HG02943 (cell line): Measurements from ENCODE around the gene KIF2B.
"Not testable (repeated sequence)": the region's sequence is repeated elsewhere in the genome, so short reads cannot be mapped to it uniquely, and the experiment has no call there.

Experiments
- ATAC-seq: cut with Tn5 transposase; IDR thresholded peaks from one replicate; pipeline ENCODE4 v1.9.1; 2021; ENCODE audit warnings: mild to moderate bottlenecking, low read depth, moderate library complexity; ENCODE audit not compliant: unreplicated experiment

Gene KIF2B, protein sequence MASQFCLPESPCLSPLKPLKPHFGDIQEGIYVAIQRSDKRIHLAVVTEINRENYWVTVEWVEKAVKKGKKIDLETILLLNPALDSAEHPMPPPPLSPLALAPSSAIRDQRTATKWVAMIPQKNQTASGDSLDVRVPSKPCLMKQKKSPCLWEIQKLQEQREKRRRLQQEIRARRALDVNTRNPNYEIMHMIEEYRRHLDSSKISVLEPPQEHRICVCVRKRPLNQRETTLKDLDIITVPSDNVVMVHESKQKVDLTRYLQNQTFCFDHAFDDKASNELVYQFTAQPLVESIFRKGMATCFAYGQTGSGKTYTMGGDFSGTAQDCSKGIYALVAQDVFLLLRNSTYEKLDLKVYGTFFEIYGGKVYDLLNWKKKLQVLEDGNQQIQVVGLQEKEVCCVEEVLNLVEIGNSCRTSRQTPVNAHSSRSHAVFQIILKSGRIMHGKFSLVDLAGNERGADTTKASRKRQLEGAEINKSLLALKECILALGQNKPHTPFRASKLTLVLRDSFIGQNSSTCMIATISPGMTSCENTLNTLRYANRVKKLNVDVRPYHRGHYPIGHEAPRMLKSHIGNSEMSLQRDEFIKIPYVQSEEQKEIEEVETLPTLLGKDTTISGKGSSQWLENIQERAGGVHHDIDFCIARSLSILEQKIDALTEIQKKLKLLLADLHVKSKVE

DNA sequence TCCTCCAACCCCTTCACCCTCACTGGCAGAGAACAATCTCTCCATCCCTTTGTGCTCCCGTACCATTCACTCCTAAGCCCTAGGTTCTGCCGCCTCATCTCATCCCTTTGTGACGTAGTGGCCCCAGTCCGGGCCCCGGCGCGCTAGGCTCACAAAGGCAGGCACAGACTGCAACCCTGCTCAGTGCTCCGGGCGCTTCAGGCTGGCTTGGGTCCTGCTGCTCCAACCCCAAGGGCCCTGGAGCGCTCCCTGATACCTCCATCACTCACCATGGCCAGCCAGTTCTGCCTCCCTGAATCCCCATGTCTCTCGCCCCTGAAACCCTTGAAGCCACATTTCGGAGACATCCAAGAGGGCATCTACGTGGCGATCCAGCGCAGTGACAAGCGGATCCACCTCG, at the start of gene KIF2B:
TSS of gene KIF2B (plus strand) at position 164 of the 400 bp plus-strand sequence. CDS start at position 271, 107 bp downstream.
- ATAC-seq = no peak

DNA sequence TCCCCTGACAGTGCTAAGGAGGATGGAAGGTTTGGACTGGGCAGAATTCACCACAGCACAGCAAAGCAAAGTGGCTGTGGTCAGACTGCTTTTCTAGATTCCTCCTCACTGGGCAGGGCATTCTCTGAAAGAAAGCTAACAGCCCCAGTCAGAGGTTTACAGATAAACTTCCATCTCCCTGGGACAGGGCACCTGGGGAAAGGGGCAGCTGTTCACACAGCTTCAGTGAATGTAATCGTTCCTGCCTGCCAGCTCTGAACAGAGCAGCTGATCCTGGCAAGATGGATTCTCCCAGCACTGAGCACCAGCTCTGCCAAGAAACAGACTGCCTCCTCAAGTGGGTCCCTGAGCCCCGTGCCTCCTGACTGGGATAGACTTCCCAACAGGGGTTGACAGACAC, 42.4 kb upstream of the KIF2B start:
- ATAC-seq = no peak

DNA sequence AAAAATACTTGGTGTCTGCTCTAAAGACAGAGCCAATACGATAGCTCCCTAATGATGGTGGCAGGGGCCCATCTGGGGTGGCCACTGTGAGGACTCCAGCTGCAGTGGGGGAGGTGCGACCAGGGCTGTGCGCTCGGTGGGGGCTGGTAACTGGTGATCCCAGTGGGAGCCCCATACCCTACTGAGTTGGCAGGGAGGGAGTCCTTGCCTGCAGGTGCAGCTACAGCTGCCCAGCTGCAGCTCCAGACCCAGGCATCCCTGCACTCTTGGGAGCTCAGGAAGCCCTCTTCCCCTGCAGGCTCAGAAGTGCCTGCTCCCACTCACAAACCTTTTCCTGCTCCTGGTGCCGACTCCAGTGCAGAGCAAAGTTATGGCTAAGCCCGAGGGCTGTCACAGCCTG, 31.2 kb upstream of the KIF2B start:
- no peak for ATAC-seq

DNA sequence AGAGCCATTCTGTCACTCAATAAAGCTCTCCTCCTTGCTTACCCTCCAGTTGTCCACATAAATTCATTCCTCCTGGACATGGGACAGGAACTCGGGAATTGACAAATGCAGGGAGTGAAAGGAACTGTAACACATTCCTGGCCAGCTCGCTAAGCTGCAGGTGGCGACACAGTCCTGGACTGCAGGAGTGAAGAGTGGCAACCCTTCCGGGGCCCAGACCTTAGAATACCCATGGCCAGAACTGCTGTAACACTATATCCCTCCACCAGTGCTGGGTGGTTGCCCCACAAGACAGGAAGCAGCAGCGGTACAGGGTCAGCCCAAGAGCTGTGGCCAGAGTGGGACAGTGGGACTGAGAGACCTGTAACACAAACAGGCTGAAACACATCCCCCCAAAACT, 30.3 kb upstream of the KIF2B start:
- no peak for ATAC-seq

DNA sequence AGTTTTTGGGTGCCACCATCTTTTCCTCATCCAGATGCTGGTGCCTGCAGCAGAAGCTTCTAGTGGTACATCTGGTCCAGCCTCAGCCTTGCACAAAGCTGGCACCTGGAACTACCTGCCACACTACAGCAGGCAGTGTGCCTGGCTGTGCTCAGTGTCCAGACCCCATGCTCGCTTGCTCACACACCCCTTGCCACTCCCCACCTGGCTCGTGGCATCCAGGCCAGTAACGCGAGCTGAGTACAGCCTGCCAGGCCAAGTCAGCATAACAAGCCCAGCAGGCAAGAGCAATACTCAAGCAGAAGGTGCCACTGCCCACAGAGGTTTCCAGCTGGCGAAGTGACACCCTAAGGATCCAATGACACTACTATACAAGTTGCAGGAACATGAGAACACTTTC, 29.7 kb upstream of the KIF2B start:
- no peak for ATAC-seq

DNA sequence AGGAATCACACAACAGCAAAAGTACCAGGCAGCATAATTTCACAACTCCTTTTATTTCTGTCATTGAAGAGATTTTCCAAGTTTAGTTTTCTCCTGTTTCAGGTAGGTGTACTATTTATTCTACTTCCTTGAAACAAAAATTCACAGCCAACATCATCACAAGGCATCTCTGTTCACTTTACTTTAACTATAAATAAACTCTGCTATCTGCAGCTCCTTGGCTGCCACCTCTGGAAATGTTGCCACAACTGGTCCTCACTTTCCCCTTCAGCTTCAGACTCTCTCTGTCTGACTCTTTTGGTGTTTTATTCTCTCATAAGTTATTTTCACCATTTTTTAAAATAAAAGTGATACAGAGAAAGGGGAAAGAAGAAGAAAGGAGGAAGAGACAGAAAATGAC, 27.9 kb upstream of the KIF2B start:
- no peak for ATAC-seq

DNA sequence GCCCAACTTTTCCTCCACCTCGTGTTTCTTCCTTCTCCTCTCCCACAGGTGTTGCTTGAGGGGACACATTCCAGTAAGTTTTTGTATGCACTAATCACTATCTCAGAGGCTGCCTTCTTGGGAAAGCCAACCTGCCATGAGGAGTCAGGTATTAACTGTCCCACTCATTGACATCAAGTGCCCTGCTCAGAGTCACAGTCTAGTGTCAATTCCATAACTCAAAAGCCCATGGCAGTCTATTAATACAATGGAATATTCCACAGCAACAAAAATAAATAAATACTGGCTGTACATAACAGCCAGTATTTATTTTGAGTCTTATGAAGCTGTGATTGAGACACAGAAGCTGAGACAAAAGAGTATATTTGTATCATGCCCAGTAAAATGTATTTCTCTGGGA, 26.1 kb upstream of the KIF2B start:
- no peak for ATAC-seq

DNA sequence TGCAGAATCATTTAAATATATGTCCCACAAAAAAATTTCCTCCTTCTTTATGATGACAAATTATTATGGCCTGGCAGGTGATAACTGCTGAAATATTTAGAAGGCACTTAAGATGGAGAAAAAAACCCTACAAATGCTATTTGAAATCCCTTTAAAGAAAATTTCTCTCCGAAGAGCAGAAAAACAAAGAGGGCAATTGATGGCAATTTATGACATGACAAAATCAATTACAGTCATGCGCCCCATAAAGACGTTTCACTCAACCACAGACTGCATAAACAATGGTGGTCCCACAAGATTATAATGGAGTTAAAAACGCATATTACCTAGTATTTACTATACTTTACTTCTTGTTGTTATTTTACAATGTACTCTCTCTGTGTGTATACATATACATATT, 25.2 kb upstream of the KIF2B start:
- ATAC-seq = no peak

DNA sequence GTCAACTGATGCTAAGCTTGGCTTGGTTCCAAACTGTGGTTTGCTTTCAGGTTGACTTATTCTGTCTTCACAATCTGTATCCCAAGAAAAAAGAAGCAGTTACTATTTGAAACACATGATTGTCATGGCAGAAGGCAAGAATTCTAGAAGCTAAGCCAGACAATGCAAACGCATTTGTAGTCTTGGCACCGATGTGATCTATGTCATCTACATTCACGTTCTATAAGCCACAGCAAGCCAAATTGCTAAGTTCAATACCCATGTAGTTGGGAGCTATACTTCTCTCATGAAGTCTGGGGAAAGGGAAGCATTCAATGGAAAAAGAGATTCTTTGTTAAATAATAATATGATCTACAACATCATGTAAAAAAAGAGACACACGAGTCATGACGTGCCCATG, 18.3 kb upstream of the KIF2B start:
- no peak for ATAC-seq

DNA sequence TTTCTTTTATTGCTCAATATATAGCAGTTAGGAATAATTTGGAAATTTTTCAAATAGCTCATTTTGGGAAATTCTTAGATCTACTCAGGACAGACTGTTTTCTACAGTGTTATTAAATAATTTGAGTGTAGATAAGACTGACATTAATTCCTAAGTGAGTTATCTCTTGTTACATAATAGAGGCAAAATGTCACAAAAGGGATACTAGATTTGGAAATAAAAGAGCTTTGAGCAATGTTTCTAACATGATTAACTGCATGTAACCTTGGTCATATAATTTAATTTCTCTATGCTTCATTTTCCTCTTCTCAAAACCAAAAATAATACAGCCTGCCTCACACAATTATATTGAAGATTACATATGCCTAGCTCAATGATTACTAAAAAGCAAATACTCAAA, 16.3 kb upstream of the KIF2B start:
- ATAC-seq = no peak

DNA sequence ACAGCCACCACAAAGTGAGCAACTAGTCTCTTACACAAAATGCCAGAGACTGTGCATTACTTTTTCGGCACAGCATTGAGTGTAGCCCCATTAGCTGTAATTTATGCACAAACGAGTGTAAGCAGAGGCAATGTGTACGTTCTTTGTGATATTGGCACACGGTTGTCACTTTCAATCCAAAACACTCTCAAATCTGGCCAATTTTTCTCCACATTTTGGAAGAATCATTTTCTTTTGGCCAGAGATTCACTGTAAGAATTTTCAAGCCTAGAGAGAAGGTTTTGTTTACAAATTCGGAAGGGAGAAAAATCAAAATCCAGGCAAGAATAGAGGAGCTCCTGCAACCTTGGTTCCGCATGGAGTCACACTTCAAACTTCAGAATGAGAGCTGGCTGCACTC, 15.4 kb upstream of the KIF2B start:
- ATAC-seq = no peak

DNA sequence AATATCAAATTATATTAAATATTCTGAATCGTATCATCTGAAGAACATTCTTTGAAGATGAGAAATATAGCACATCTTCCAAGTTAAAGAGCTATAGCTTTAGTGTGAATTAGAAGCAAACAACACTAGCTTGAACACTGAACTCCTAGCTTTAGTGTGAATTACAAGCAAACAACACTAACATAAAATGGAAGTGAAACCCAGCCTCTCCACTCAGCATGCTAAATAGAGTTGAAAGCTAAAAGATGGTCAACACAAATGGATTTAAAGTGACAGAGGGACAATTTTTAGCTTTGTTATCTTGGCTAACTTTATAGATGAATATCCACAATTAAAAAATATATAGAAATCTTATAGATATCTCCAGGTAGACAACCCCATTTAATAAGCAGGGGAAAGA, 4.5 kb upstream of the KIF2B start:
- ATAC-seq = no peak

DNA sequence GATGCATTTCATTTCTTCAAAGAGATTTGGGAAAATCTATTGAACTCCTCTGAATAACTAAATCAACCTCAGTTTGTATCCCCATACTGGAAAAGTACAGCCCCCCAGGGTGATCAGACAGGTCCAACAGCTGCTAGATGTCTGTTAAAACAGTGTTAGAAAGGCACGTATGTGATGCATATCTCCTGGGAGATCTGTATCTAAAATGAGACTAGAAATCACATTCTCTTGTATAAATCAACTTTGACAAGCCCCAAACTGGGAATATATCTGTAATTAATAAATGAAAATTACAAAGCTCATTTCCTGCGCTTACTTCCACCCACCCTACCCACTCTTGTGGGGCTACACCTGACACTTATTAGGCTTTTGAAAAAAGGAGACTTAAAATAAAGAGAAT, 3.8 kb upstream of the KIF2B start:
- ATAC-seq = no peak

DNA sequence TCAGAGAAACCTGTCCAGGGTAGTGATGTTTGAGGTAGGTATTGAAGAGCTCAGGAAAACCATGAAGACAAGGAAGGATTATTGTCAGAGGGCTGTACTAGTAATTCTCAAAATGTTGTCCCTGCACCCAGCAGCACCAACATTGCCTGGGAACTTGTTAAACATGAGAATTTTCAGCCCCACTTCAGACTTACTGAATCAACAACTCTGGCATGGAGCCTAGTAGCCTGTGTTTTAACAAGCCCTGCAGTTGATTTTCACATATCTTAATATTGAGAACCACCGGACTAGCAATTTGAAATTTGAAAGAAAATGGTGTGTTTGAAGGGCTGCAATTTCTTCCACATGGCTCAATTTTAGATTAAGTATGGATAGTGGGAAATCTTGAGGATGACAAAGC, 2.8 kb upstream of the KIF2B start:
- ATAC-seq = no peak

DNA sequence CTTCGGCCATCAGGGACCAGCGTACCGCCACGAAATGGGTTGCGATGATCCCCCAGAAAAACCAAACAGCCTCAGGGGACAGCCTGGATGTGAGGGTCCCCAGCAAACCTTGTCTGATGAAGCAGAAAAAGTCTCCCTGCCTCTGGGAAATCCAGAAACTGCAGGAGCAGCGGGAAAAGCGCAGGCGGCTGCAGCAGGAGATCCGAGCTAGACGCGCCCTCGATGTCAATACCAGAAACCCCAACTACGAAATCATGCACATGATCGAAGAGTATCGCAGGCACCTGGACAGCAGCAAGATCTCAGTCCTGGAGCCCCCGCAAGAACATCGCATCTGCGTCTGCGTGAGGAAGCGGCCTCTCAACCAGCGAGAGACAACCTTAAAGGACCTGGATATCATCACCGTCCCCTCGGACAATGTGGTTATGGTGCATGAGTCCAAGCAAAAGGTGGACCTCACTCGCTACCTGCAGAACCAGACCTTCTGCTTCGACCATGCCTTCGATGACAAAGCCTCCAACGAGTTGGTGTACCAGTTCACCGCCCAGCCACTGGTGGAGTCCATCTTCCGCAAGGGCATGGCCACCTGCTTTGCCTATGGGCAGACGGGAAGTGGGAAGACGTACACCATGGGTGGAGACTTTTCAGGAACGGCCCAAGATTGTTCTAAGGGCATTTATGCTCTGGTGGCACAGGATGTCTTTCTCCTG, 769 bp downstream of the KIF2B start:
- ATAC-seq = no peak

DNA sequence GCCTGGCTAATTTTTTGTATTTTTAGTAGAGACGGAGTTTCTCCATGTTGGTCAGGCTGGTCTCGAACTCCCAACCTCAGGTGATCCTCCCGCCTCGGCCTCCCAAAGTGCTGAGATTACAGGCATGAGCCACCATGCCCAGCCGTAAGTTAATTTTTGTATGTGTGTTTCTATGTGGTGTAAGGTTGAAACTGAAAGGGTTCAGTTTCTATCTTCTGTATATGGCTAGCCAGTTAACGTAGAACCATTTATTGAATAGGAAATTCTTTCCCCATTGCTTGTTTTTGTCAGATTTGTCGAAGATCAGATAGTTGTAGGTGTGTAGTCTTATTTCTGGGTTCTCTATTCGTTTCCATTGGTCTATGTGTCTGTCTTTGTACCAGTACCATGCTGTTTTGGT, 12.0 kb downstream of the KIF2B start:
- not testable (repeated sequence) for ATAC-seq

DNA sequence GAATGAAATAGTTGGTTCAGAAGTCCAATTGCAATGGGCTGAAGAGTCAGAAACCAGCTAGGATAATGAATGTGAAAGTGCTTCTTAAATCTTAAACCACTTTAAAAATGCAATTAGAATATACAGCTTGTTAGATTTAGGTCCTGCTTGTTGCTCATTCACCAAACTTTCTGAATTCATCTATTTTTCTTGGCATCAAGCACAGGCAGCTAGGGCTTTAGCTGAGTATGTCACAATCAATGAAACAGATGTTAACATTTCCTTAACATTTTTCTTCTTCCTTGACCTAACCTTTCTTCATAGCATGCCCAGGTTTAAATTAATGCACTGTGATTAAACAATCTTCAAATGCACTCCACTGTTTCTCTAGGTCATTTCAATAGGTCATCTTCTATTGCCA, 14.4 kb downstream of the KIF2B start:
- ATAC-seq = no peak

DNA sequence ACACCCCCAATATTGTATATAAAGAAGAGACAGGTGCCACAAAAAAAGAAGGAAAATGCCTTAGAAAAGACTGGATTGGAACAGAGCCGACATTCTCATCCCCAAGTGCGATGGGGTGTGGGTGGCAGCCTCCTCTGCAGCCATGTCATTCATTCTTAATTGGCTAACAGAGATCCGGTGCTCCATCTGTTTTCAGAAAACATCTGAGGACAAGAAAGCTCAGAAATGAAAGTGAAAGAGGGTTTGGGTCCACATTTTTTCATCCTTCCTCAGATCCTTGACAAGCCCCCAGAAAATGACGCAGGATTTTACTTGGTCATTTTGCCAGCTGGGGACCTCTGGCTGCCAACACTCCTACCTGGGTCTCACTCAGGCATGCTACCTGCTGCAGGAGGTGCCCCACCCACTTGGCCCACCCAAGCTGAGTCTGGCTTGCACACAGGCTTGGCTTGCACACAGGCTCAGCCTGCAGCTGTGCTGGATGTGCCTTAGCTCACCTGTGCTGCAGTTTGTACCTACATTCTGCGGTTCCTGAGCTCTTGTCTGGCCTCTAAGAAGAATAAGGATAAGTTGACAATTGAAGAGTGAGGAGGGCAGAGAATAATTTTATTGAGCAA, 21.9 kb downstream of the KIF2B start:
- no peak for ATAC-seq

DNA sequence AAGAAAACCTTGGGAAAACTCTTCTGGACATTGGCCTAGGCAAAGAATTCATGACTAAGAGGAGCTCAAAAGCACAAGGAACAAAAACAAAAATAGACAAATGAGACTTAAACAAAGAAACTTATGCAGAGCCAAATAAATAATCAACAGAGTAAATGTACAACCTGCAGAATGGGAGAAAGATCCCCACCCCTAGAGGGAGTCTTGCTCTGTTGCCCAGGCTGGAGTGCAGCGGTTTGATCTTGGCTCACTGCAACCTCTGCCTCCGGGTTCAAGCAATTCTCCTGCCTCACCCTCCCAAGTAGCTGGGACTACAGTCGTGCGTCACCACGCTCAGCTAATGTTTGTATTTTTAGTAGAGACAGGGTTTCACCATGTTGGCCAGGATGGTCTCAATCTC, 48.4 kb downstream of the KIF2B start:
- not testable (repeated sequence) for ATAC-seq
